Measurements from ENCODE around the gene HTR3D.
A peak's percentile ranks its signal among the peaks of the same experiment; 100 is the strongest.
"Not testable (repeated sequence)": the region's sequence is repeated elsewhere in the genome, so short reads cannot be mapped to it uniquely, and the experiment has no call there.

HTR3D gene

GRCh38 chr3:184015381-184016019, 16.0 kb upstream of the HTR3D start:
- DNase-seq (ENCODE audit: low spot score) = peak; percentile 60

- DNase-seq (ENCODE audit: low spot score) = peak; percentile 16
Measured at GRCh38 chr3:184016169-184016570, 15.4 kb upstream of the HTR3D start.

- DNase-seq (ENCODE audit: low spot score) = peak; percentile 86
Measured at GRCh38 chr3:184016811-184017671, 14.5 kb upstream of the HTR3D start.

- DNase-seq (ENCODE audit: low spot score) = peak; percentile 98
Measured at GRCh38 chr3:184017672-184018423, 13.7 kb upstream of the HTR3D start, which contains the start of gene ABCC5. Gene ABCC5 (minus strand): TSS chr3:184017884. CDS start chr3:184014392, 3,492 bp downstream.

GRCh38 chr3:184018424-184018973, 13.0 kb upstream of the HTR3D start:
- DNase-seq (ENCODE audit: low spot score) = no peak

GRCh38 chr3:184022323-184022722, 9.2 kb upstream of the HTR3D start:
- DNase-seq (ENCODE audit: low spot score) = no peak

- DNase-seq (ENCODE audit: low spot score) = not testable (repeated sequence)
Measured at GRCh38 chr3:184025256-184025655, 6.3 kb upstream of the HTR3D start.

GRCh38 chr3:184028275-184028890, 3.2 kb upstream of the HTR3D start:
- DNase-seq (ENCODE audit: low spot score) = not testable (repeated sequence)

- DNase-seq (ENCODE audit: low spot score) = no peak
Measured at GRCh38 chr3:184029443-184029842, 2.1 kb upstream of the HTR3D start.

- no peak for DNase-seq (ENCODE audit: low spot score)
Measured at GRCh38 chr3:184030536-184030935, 1.0 kb upstream of the HTR3D start.

- no peak for DNase-seq (ENCODE audit: low spot score)
Measured at GRCh38 chr3:184037816-184038215, 6.3 kb downstream of the HTR3D start.

- not testable (repeated sequence) for DNase-seq (ENCODE audit: low spot score)
Measured at GRCh38 chr3:184038307-184038706, 6.8 kb downstream of the HTR3D start.

GRCh38 chr3:184039414-184039813, 7.9 kb downstream of the HTR3D start:
- DNase-seq (ENCODE audit: low spot score) = no peak

GRCh38 chr3:184040010-184040409, 8.5 kb downstream of the HTR3D start:
- peak; percentile 63 for DNase-seq (ENCODE audit: low spot score)

GRCh38 chr3:184042617-184043016, 11.1 kb downstream of the HTR3D start:
- peak; percentile 42 for DNase-seq (ENCODE audit: low spot score)

- no peak for DNase-seq (ENCODE audit: low spot score)
Measured at GRCh38 chr3:184045995-184046394, 14.5 kb downstream of the HTR3D start.

GRCh38 chr3:184050217-184050847, 18.8 kb downstream of the HTR3D start:
- DNase-seq (ENCODE audit: low spot score) = no peak

GRCh38 chr3:184052767-184053166, 21.2 kb downstream of the HTR3D start, which contains the start of gene HTR3C:
Gene HTR3C (plus strand): TSS chr3:184053047. CDS start chr3:184053081, 34 bp downstream.
- no peak for DNase-seq (ENCODE audit: low spot score)

GRCh38 chr3:184058029-184058428, 26.5 kb downstream of the HTR3D start:
- no peak for DNase-seq (ENCODE audit: low spot score)

GRCh38 chr3:184059424-184059823, 27.9 kb downstream of the HTR3D start:
- no peak for DNase-seq (ENCODE audit: low spot score)

GRCh38 chr3:184062637-184063036, 31.1 kb downstream of the HTR3D start:
- no peak for DNase-seq (ENCODE audit: low spot score)
